Lower leg skin (tissue), 4 donors: Measurements from ENCODE around the gene ZNF488. TPM values are rescaled to one million over a fixed set of nuclear protein-coding genes. Genes with fewer than 3 reads are reported as not detected.

ENCODE experiments used
- DNase-seq, 2 donors: peaks; one replicate each; pipeline ENCODE4 v3.0.0-alpha.2; 2019; ENCODE audit warnings: low spot score in 2 of 2
- H3K4me3 ChIP-seq: fragments of 200-600 bp; sonication (generic); 2 replicates; pipeline ENCODE4 v1.5.1; 2017; ENCODE audit warnings: mild to moderate bottlenecking, low read depth; ENCODE audit not compliant: poor library complexity, severe bottlenecking
- POLR2A ChIP-seq, 2 donors: fragments of 450-650 bp; IDR thresholded peaks; one replicate each; pipeline ENCODE4 v1.6.1; 2016 to 2017; ENCODE audit warnings: antibody characterized with exemption in 2 of 2, mild to moderate bottlenecking in 1 of 2, moderate library complexity in 1 of 2
- WGBS, 2 donors: methylation state at CpG; one replicate each; pipeline ENCODE4 v1.1.5; 2018; 5-methylcytosine and 5-hydroxymethylcytosine counted together
- intact Hi-C: fragments of 100-400 bp; cut with DNase I; formaldehyde crosslinking; loops from one replicate; pipeline ENCODE4 v1.15.0; 2023; ENCODE audit warnings: low total_unique reads
- total RNA-seq, 4 donors: library from RNA; depleted of rRNA; stranded (reverse); fragments of >200 nt; gene quantifications; one replicate each; pipeline ENCODE4 v1.1.0, GENCODE V29; 2016
- TF ChIP-seq, protein P1 (sequence below), 3 donors: fragments of 450-650 bp; IDR thresholded peaks; one replicate each; pipeline ENCODE4 v1.5.1; 2016; ENCODE audit warnings: antibody characterized with exemption in 3 of 3, mild to moderate bottlenecking in 3 of 3, moderate library complexity in 2 of 3

Gene ZNF488
- total RNA-seq, 4 donors from 2014 or later, result 0.80 to 2.0 (median 1.1) TPM

DNA sequence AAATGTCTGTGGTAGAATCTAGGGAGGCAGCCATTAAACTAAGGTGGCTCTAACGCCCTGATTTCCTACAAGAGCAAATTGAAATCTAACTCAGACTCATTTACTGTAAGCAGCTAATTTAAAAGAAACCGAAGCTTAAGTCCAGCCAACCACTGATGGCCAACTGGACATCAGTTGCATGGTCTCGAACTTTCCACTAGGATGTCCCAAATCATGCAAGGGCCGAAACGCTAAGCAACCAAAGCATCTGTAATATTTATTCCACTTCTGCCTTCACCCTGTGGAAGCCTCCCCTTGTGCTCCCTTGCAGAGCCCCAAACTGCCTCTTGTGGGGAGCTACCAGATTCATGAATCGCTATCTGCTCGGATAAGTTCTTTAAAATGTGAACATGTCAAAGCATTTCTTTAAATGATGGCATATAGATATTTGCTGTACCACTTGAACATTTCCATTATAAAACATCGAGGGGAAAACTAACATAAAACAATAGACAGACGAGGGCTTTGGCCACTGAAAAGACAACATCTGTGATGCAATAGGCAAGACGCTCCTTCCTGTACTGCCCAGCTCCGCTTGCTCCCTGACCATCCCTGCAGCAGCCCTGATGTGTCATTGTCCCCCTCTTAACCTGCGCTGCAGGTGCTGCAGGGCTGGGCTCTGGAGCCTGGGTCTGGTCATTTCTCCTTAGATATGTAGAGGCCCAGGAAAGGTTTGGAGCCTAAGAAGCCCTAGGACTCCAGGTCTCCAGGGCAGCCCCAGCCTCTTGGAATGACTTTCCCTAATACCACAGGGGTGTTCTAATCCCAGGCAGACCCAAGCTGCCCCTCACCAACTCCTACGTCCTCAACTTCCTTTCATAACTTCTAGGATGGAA is 38.9 kb downstream of the ZNF488 start:
- DNase-seq, result peak in 1 of 2 donors; percentile 61
- no peak for TF ChIP-seq POLR2A (IDR thresholded peaks at IDR 0.05)
- TF ChIP-seq, protein P1, sequence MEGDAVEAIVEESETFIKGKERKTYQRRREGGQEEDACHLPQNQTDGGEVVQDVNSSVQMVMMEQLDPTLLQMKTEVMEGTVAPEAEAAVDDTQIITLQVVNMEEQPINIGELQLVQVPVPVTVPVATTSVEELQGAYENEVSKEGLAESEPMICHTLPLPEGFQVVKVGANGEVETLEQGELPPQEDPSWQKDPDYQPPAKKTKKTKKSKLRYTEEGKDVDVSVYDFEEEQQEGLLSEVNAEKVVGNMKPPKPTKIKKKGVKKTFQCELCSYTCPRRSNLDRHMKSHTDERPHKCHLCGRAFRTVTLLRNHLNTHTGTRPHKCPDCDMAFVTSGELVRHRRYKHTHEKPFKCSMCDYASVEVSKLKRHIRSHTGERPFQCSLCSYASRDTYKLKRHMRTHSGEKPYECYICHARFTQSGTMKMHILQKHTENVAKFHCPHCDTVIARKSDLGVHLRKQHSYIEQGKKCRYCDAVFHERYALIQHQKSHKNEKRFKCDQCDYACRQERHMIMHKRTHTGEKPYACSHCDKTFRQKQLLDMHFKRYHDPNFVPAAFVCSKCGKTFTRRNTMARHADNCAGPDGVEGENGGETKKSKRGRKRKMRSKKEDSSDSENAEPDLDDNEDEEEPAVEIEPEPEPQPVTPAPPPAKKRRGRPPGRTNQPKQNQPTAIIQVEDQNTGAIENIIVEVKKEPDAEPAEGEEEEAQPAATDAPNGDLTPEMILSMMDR (IDR thresholded peaks at IDR 0.05), result no peak
- WGBS, 2 donors, result 85 to 88% methylated on average over 13 of the region's 13 CpGs
- intact Hi-C loops, result no loop called here
- no peak overlapping the region for H3K4me3 ChIP-seq

DNA sequence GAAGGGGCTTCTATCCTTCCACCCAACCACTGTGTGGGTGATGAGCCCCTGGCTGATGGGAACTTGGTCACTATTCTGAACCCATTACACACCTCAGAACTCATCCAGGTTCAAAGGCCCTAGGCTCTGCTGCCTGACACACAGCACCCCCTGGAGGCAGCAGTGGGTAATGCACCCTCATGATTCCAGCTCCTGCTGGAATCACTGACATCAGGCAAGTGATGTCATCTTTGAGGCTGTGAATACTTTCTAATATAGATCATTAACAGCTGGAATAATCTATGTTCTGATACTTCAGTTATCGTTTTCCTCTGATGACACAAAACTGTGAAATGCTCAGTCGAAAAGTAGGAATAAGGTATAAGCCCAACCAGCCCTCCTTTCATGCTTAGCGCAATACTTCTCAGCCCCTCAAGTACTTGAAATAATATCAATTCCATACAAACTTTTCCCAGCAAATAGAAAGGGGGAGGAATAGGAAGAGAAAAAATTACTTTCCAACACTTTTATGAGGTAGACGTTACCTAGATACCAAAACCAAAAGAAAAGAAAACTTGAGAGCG is 43.4 kb downstream of the ZNF488 start:
- WGBS, 2 donors, result 65% methylated on average over 5 of the region's 5 CpGs
- intact Hi-C loops, result no loop called here
- H3K4me3 ChIP-seq, result no peak overlapping the region
- peak; percentile 34 to 92 for DNase-seq
- TF ChIP-seq POLR2A (IDR thresholded peaks at IDR 0.05), result no peak
- TF ChIP-seq, protein P1 (IDR thresholded peaks at IDR 0.05), result peak in 1 of 3 donors; percentile 61

DNA sequence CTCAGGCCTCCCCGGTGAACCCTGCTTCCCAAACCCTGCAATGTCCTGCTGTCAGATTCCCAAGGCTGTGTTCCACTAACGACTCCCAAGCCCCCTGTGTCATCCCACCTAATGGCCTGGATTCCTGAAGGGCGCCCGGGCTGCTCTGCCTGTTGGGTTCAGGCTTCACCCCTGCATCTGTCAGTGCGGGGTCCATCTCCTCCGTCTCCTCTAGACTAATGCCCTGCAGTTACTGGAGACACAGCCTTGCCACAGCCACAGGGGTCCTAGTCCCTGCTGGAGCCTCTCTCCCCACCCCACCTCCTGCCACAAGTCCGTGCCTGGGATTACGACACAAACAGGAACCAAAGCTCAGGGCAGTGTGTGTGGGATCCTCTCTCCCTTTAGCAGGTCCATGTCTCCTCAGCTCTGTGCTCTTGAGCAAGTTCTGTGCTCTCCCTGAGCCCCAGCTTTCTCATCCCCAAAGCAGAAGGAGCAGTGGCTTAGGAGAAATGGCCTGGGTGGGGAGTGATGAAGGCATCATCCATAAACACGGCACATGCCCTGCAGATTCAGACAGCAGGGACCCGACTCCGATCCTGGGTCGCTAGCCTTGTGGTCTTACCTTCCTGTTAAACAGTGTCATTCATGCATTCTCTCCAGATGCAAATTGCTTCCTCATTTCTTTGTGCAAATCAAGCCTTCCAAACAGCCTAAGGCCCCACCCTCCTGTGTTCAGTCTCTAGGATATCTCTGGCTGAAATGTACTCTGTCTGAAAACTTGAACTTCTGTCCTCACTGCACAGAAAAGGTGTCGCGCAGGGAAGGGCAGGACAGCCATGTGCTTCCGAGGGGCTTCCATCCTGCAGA is 44.1 kb downstream of the ZNF488 start:
- H3K4me3 ChIP-seq, result no peak overlapping the region
- WGBS, 2 donors, result 72 to 73% methylated on average over 15 of the region's 15 CpGs
- peak in 1 of 2 donors; percentile 79 for DNase-seq
- TF ChIP-seq POLR2A (IDR thresholded peaks at IDR 0.05), result no peak
- TF ChIP-seq, protein P1 (IDR thresholded peaks at IDR 0.05), result no peak
- intact Hi-C loops, result no loop called here

DNA sequence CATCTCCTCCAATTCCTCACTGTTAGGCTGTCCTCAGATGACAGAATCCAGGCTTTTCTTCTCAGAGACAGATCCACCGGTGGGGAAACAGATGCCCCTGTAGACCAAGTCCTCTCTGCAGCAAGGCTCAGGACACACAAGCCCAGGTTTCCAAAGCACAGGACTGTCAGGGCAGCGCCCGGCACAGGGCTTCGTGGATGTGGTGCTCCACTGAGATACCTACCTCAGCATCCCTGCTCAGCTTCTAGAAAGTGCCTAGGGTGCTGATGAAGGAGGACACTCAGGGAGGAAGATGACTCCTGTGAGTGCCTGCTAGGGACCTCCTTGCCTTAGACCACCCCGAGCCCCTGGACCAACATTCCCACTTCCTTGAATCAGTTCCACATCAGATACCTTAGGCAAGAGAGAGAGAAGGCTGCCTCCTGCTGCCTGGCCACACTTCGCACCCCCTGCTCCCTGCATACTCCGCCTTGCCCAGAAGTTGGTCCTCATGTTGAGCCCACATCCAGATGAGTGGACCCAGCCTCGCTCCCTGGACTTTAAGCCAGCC is 44.8 kb downstream of the ZNF488 start:
- intact Hi-C loops, result no loop called here
- H3K4me3 ChIP-seq, result no peak overlapping the region
- 89% methylated on average over 8 of the region's 8 CpGs for WGBS, 2 donors
- peak in 1 of 2 donors; percentile 74 for DNase-seq
- TF ChIP-seq POLR2A (IDR thresholded peaks at IDR 0.05), result no peak
- TF ChIP-seq, protein P1 (IDR thresholded peaks at IDR 0.05), result no peak

DNA sequence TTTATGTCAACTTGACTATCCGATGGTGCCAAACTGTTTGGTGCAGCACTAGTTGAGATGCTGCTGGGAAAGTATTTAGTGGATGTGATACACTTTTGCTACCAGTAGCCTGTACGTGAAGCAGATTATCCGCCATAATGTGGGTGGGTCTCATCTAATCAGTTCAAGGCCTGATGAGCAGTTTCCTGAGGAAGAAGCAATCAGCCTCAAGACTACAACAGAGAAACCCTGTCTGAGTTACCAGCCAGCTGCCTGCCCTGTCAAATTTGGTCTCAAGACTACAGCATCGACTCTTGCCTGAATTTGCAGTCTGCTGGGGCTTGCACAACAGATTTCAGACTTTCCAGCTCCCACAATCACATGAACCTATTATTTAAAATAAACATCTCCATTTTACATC is 46.8 kb downstream of the ZNF488 start:
- WGBS, 2 donors, result 77 to 84% methylated on average over 4 of the region's 4 CpGs
- intact Hi-C loops, result no loop called here
- no peak overlapping the region for H3K4me3 ChIP-seq
- DNase-seq, result peak in 1 of 2 donors; percentile 32
- TF ChIP-seq, protein P1 (IDR thresholded peaks at IDR 0.05), result no peak
- TF ChIP-seq POLR2A (IDR thresholded peaks at IDR 0.05), result no peak
